Inflammatory macrophage (primary cell): ENCODE data around the gene ABCB9.

Source experiments
- DNase-seq, 2 donors: peaks; one replicate each; pipeline ENCODE4 v3.0.0-alpha.2; 2020 to 2022

The ABCB9 gene

DNA sequence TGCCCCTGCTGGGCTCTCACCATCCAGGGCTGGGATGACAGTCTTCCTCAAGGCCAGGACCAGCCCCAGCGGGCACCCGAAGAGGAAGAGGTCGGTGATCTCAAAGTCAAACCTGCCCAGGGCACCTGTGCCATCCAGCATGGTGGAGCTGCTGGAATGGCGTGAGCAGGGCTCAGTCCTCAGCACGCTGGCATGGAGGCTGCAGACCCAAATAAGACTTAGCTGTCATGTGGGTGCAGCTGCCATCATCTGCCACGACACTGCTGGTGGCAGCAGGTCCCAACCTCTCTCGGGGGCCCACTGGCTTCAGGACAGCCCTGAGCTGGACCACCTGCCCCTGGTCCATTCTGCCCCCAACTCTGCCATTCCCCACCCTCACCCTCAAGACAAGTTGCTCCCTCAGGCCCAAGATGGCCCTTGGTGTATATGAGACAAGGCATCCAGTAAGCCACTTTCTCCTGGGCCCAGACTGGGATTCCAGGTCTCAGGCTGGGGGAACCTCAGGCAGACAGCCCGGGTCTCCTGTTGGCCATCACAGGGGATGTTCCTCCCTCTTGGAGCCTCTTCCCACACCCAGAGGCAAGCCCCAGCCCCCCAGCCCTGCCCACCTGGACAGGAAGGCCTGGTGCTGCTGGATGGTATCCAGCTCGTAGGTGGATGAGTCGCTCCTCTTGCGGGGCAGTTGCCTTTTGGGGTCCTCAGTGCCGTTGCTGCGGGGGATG is 28.7 kb upstream of the ABCB9 start:
- no peak for DNase-seq

DNA sequence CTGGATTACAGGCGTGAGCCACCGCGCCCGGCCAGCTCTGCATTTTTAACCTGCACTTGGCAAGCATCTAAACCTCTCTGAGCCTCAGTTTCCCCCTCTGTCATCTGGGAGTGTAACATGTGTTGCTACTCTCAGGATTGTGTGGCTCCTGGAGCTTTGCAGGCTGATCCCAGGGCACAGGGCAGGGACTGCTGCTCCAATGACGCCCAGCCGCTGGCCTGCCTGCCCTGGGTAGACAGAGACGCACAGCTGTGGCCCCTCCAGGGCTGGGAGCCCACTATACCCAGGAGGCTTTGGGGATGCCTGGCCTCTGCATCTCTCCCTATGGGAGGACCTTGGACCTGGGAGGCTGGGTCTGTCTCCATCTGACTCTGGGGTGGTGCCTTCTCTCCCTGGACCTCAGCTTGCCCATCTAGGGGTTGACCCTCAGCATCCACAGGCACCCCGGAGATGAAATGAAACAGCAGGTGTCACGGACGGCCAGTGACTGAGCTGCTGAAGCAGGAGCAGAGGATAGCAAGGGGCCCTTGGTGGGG is 27.9 kb upstream of the ABCB9 start:
- DNase-seq, result no peak

DNA sequence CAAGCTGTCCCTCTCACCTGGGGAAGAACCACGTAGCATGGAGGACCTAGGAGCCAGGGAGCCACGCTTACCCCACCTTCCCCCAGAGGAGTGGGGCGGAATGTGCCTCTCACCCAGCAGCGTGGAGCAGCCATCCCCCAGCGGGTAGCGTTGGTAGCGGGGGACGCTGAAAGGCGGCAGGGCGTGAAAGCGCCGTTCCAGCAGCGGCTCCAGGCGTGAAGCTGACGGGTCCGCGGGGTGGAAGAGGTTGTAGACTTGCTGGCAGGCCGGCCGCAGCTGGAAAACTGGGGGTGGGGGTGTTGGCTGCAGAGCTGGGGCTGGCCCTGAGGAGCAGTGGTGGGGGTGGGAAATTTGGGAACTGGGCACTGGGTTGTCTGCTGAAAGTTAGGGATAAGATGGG is 26.1 kb upstream of the ABCB9 start:
- DNase-seq, result no peak

DNA sequence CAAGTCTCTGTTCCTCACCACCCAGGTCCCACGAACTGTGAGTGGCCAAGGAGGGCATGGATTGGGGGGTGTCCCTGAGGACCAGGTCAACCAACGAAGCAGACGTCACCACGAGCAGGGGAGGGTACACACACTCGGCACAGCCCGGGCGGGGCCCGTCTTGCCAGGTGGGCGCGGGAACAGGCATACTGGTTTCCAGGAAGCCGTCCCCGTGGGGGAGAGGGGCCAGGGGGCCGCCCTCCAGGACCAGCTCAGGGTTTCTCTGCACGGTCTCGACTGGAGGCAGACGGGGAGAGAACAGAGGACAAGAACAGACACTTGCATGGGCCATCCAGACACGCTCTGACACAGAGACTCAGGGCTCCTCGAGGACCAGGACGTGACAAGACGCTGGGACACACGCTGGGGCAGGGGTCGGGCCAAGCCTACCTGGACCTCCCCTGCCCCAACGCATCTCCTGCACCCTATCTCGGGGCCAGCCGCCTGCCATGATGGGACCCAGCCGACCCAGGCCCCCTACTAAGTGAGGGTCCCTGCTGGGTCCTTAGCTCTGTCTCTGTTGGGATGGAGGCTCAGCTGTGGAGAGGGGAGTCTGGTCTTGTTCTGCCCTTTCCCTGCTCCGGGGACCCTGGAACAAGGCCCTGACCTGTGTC is 25.5 kb upstream of the ABCB9 start:
- no peak for DNase-seq

DNA sequence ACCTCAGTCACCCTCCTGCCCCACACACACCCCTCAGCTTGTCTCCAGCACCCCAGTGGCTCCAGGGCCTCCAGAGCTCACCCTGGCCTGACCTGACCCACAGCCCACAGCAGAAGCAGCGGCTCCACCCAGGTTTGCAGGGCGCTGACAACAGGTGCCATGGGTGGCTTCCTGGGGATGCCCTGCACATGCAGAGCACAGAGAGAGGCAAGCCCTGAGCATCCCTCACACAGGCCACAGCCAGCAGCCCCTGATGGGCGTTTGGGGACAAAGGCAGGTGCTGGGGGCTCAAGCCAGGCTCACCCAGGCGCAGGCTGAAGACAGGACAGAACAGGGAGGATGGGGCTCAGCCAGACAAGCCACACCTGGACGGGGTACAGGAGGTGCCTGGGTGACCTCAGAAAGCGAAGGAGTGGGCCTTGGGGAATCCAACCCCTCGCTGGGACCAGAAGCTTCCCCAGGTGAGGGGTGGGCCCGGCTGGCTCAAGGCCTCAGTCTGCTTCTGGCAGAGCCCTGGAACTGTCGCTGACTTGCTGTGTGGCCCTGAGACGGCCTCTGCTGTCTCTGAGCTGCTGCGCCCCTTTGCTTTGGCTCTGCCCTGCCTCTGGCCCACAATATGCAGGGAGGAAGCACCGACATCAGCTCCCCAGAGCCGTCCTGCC is 24.8 kb upstream of the ABCB9 start:
- DNase-seq, result no peak

DNA sequence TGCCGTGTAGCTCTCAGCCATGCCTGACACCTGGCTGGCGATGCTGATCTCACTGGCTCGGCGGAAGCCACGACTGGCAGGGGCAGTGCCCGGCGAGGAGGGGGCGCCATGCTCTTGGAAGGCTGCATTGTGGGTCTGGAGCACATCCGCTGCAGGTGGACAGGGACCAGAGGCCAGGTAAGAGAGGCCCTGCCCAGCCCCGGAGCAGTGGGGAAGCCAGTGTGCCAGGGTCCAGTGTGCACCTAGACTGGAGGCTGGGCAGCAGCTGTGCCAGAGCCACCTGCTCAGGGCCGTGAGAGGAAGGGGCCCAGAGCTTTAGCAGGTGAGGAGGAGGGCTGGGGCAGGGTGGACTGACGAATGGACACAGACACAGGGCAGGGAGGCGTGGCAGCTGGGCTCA is 24.3 kb upstream of the ABCB9 start:
- DNase-seq, result no peak

DNA sequence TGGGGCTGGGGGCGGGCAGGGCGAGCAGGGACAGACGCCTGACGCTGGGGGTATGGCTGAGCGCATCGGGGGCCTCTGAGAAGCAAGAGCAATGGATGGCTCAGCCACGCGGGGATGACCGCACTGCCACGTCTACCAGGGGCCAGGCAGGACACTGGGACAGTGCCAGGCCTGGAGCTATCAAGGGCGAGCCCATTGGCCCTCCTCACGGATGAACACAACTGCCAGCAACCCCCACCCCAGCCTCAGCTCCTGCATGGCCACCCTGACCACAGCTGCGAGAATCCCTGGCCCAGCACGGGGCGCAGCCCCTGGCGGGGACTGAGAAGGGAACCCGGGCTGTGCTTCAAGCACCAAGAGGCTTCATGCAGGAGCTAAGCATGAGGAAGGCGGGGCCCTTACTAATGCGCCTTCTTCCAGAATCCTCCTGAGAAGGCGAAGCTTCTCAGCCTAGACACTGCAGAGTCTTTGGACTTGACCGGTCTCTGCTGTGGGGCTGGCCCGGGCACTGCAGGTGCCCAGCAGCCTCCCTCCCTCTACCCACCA is 23.7 kb upstream of the ABCB9 start:
- no peak for DNase-seq

DNA sequence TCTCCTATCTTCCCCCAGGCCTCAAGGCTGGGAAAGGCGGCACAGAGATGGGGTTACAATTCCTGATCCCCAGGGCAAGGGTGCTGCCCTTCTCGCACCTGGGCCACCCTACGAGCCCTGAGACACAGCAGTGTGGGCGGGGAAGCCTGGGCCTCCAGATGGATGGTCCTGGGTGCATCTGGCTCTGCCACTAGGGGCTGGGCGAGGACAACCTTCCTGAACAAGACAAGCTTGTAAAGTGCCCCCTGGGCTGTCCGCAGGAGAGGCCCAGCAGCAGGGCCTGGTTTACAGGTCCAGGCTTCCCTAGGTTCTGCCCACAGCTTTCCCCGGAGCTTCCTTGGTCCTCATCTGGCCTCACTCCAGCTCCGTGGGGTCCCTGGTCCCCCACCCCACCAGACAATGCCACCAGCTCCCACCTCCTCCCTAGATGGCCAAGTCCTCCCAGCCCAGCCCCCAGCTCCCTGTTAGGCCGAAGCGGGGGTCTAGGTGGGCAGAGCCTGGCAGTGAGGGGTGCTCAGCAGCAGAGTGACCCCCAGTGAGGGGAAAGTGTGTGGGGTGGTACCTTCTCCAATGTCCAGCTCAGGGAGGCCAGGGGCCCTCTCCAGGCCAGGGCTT is 23.1 kb upstream of the ABCB9 start:
- DNase-seq, result no peak

DNA sequence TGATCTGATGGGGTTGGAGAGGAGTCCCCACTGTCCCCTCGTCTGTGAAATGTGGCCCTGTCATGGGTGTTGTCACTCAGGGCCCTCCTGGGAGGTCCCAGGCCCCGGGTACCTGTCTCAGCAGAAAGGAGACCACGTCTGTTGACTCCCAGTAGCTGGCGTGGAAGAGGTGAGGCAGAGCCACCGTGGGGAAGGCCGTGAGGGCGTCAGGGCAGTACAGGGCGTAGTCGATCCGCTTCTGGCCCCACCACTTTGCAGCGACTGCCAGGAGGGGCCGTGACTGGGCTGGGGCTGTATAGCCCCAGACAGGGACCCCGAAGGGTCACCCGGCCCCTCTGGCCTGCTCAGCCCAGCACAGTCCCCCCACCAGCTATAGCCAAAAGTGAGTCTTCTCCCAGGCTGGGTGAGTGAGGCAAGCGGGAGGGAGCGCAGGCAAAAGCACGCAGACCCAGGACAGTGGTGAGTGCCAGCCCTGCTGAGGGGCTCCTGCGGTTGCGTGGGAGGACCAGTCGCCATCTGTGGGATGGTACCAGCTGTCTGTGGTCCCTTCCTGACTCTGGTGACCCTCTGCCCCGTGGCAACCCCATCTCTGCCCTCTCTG is 22.4 kb upstream of the ABCB9 start:
- DNase-seq, result no peak

DNA sequence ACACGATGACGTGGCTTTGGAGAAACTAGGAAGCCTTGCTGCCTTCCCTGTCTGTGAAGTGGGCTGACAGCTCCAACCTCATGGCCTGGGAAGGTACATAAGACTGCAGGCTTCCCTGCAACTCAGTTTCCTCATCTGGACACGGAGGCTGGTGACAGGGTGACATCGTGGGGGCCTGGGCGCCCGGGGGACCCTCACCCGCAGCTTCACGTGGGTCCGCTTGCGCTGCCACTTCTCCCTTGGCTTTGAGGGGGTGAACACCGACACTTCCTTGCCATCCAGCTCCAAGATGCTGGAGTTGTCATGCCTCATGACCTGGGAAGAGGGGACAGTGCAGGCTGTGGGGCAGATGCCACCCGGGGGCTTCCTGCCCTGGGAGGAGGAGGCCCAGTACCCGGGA is 21.8 kb upstream of the ABCB9 start:
- DNase-seq, result no peak

DNA sequence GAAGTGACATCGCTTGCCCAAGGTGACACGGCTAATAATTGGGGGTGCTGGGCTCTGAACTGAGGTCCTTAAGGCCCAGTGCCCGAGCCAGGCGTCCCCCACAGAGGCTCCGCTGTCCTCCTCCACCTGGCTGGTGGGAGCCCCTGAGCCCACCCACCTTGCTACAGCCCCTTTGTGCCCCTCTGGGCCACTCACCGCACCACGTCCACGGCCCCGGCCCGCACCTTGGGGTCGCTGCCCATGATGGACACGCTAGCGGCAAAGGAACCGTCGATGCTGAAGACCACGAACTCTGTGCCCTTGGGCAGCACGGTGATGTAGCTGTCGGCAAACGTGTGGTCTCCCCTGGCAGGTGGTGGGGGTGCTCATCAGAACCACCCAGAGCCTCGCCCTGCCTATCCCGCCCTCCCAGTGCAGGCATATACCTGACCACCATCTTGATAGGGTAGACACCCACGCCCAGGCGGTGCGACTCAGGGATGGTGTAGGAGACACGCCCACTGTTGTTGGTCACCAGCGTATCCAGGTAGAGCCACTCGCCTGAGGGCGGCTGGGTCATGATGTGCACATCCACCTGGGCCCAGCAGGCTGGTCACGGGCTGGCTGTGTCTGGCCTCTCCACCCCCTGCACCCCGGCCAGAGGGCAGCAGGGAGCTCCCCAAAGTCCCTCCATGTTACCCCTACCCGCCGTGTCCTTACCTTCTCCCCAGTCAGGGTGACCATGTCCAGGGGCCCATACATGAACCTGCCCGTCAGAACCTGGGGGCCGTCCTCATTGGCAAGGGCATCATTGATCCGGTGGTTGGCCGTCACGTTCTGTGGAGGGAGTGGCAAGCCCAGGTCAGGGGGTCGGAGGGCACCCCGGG is 21.1 kb upstream of the ABCB9 start:
- no peak for DNase-seq

DNA sequence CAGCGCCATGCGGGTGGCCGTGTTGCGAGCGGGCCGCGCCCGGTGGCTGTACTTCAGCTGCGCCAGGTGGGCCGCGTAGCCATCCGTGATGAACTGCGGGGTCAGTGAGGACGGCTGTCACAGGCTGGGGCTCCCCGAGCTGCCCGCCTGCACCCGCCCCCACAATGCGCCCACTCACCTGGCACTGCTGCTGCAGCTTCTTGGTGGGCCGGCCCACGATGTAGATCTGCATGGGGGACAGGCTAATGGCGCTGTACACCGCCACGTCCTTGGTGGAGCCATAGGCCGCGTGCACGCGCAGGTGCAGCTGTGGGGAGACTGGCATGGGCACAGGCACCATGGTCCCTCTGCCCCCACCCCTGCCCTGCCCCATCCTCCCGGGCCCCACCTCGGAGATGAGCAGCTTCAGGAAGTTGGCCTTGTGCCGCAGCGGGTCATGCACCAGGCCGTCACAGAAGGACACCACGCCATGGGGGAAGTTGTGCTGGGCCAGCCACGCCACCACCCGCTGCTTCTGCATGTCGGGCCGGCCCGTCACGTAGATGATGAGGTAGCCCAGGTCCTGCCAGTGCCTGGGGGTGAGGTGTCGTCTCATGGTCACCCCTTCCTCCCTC is 20.1 kb upstream of the ABCB9 start:
- peak; percentile 24 to 42 for DNase-seq

DNA sequence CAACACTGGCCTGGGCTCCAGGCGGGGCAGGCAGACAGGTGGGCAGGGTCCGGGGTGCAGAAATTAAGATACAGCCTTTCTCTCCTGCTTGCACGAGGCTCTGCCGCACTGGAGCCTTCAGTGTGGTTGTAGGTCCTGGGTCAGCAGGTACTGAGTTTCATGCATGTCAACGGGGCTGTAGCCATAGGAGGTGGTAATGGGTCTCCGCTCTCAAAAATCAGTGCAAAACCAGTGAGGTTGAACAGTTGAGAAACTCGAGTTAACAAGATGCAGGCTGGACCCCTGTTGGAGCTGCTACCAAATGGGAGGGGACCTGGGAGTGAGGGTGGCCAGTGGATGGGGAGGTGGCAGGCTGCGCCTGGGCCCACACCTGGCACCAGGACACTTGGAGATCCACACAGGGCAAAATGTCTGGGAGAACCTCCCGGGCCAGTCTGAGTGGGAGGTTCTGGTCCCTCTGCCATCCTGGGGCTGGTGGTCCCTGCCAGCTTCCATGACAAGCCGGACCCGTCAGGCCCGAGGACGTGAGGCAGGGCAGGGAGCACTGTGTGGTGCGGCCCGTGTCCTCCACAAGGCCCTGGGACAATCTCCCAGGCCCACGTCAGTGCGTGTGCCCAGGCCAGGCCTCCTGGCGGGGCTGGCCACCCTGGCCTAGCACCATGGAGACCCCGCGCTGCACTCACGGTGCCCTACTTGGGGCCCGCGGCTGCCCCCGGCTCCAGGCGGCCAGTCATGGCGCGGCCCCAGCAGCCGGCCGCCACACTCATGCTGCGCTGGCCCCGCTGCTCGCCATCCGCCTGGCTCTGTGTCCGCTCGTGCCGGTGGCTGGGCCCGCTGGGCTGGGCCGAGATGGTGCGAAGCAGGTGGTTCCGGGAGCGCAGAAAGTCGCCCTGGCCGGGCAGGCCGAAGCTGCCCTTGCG is 19.3 kb upstream of the ABCB9 start:
- DNase-seq, result no peak

DNA sequence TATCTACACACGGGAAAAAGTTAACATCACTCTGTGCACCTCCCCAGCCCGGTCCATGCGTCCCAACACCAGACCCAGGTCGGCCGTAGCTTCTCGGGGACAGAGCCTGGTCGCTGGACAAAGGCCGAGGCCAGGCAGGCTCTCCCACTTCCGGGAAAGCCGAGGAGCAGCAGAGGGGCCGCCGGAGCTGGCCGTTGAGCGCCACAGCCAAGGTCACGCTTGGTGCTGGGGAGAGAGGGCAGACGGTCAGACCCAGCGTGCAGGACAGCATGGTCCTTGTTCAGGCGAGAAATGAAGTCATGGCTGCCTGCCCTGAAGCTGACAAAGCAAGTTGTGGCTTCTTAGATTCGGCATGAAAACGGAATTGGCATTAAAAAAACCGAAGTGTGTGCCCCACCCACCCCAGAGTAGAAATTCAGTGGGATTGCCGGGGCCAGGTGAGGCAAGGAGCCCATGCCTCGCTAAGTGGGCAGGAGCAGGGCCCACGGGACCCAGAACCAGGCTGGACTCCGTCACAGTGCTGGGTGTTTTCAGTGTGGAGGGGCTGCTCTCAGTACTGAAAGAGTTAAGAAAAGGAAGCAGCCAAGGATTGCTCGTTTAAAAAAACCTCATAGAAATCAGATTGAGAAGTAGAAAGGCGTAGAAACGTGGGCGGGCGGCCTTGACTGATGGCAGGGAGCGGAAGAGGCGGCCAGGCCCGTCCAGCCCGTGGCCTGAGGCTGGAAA is 18.5 kb upstream of the ABCB9 start:
- DNase-seq, result peak; percentile 88 to 90

DNA sequence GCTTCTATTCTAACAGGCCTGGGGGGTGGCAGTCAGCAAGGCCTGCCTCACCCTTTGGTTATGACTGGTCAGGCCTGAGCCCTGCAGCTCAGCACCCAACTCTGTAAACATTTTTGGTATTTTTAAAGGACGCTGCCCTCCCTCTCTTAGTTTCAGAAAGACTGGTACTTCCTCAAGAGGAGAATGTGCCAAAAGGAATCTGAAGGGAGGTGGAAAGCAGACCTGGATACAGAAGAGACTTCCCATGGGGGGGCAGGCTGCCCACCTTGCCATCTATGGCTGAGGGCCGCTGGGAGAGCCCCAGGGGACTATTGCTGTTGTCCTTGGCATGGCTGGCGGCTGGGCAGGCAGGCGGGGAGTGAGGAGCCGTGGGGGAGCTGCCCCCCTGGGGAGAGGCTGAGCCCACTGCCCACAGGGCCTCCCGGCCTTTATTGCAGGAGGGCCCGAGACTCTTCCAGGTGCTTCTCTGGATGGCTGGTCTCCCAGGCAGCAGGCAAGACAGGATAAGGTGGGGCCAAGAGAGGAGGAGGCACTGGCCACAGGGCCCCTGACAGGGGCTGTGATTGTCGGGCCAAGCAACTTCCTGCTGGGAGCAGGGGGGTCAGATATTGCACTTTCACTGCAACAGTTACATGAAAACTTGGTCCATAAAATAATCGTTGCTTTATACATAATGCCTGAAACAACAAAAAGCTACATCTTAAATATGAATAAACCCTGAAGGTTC is 17.7 kb upstream of the ABCB9 start:
- DNase-seq, result no peak

DNA sequence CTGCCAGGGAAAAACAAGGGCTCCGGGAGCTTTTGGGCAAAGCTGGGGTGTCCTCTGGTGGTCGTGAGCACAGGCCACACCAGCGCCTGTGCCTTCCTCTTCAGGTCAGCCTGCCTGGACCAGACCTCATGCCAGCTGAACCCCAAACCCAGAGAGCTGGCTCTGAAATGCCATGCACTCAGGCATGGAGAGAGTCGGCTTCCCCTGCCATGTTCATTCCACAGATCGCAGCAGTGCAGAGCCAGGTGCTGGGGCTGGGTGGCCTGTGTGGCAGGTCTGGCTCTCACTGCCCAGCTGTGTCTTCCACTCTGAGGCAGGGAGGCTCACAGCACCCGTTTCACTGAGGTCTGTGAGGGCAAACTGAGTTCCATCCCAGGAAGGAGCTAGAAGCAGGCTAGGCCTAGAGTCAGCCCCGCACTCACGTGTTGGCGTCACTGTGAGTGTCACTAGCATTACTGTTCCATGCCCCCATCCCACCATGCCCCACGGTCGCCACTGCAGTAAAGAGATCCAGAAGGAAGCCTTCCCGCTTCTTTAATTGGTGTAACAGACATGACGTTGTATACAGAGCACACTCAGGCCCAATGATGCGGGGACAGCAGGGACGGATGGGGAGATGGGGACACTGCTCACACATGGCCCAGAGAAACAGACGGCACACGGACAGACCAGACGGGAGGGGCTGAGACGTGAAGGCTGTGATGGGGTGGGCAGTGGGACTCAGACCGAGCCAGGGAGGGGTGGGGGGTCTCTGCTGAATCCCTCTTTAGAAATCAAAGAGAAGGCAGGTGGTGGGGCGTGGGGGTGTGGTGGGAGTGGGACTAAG is 16.9 kb upstream of the ABCB9 start:
- DNase-seq, result no peak

DNA sequence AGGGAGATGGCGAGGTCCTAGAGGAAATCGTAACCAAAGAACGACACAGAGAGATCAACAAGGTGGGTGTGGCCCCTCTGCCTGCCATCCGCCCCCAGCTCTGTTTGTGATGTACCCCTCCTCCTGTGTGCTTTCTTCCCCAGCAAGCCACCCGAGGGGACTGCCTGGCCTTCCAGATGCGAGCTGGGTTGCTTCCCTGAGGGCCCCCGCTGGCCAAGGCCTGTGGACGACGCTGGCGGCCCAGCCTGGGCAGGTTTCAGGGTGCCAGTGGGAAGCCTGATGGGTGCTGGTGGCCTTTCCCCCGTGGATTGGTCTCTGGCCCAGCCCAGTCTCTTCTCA is 16.2 kb upstream of the ABCB9 start:
- DNase-seq, result no peak
